Measurements from ENCODE around the gene SLC44A1.

- no peak for TF ChIP-seq CTCF (IDR thresholded peaks at IDR 0.05; ENCODE audit: insufficient read depth, low read length)
- TF ChIP-seq POLR2AphosphoS5 (IDR thresholded peaks at IDR 0.05; ENCODE audit: low read depth), result no peak
- no peak for TF ChIP-seq REST (IDR thresholded peaks at IDR 0.05; ENCODE audit: insufficient replicate concordance, low read depth)
- no peak for TF ChIP-seq SPI1 (IDR thresholded peaks at IDR 0.05; ENCODE audit: borderline replicate concordance, low read depth)
Observed at GRCh38 chr9:105319202-105319813, 74.9 kb downstream of the SLC44A1 start.
